Measurements from ENCODE around the gene CACNA1A. TPM values are rescaled to one million over a fixed set of nuclear protein-coding genes. Genes with fewer than 3 reads are reported as not detected.

The CACNA1A gene
- total and polyA plus RNA-seq, 2 of the 13 experiments (the other 11 are each of a cell fraction or from before 2014, with no cell fraction given), result not detected

- CTCF ChIA-PET (ENCODE audit: low intra/inter-chr PET ratio, low total read pairs), result no interaction called here
- no peak for DNase-seq (ENCODE audit: low spot score)
- TF ChIP-seq YEATS2 (CRISPR knock-in tag; IDR thresholded peaks at IDR 0.05; ENCODE audit: borderline replicate concordance) (no peak), ZNF180 (CRISPR knock-in tag; IDR thresholded peaks at IDR 0.05; ENCODE audit: borderline replicate concordance, low read depth) (no peak), HOXA5 (CRISPR knock-in tag; IDR thresholded peaks at IDR 0.05) (no peak), ZNF543 (CRISPR knock-in tag; IDR thresholded peaks at IDR 0.05) (no peak), PAX8 (CRISPR knock-in tag; IDR thresholded peaks at IDR 0.05; ENCODE audit: borderline replicate concordance) (no peak), ZNF691 (CRISPR knock-in tag; IDR thresholded peaks at IDR 0.05; ENCODE audit: borderline replicate concordance, low read depth) (no peak), ZNF768 (CRISPR knock-in tag; IDR thresholded peaks at IDR 0.05) (peak; percentile 88)
- Histone ChIP-seq H3K27ac (ENCODE audit: extremely low read length, insufficient read depth, low read length) (no peak overlapping the region), H3K9me3 (ENCODE audit: low read length) (no peaks in the 10 kb centered on the region), H3K9ac (ENCODE audit: insufficient read depth, low read depth, low read length) (no peak overlapping the region), H3K27me3 (ENCODE audit: control insufficient read depth in 1 of 2, insufficient read depth in 2 of 2, low read length in 2 of 2) (peaks cover 0 to 24% of the 10 kb centered on the region in 2 experiments; a peak in 3 of 5 replicates), H3K79me2 (ENCODE audit: insufficient read depth, low read length) (no peaks in the 10 kb centered on the region), H2AFZ (ENCODE audit: low read length) (no peak overlapping the region), H3K4me2 (ENCODE audit: low read depth, low read length) (no peak overlapping the region), H3K4me1 (ENCODE audit: insufficient read depth, low read length) (no peaks in the 10 kb centered on the region), H3K36me3 (replicated peaks in 1 of 2; ENCODE audit: control insufficient read depth in 1 of 2, insufficient read depth in 2 of 2, low read length in 2 of 2) (no peaks in the 10 kb centered on the region), H3K4me3 (replicated peaks in 1 of 3; ENCODE audit: insufficient read depth in 1 of 3, low read depth in 2 of 3, low read length in 3 of 3) (no peak overlapping the region), H4K20me1 (ENCODE audit: insufficient read depth, low read length) (no peaks in the 10 kb centered on the region)
- intact Hi-C loops (cut with micrococcal nuclease; ENCODE audit: unreplicated experiment) (no loop called here), in situ Hi-C loops (cut with HindIII; ENCODE audit: extremely low pct_ligation_motif_present, low pct_unique_long_range_greater_than_20kb) (no loop called here)
- 13% methylated on average over 8 of the region's 8 CpGs for WGBS (ENCODE audit: low lambda C conversion rate)
- no peak for FAIRE-seq
- POLR2A ChIA-PET, result no interaction called here
- no peak for ATAC-seq
- BruUV-seq (replicated peaks), result no TSS peak
Observed at GRCh38 chr19:13356185-13356584, 150.1 kb downstream of the CACNA1A start.

- in situ Hi-C loops (cut with HindIII; ENCODE audit: extremely low pct_ligation_motif_present, low pct_unique_long_range_greater_than_20kb), result no loop called here
- no peak for TF ChIP-seq ZNF589 (CRISPR knock-in tag; conservative IDR thresholded peaks at IDR 0.05)
- no peak for TF ChIP-seq ARNTL (CRISPR knock-in tag; IDR thresholded peaks at IDR 0.05)
- TF ChIP-seq ZNF891 (CRISPR knock-in tag; IDR thresholded peaks at IDR 0.05), result no peak
- TF ChIP-seq PAWR (CRISPR knock-in tag; IDR thresholded peaks at IDR 0.05; ENCODE audit: borderline replicate concordance), result no peak
- no peak for TF ChIP-seq NFIB (CRISPR knock-in tag; IDR thresholded peaks at IDR 0.05; ENCODE audit: borderline replicate concordance)
- TF ChIP-seq ZBTB3 (CRISPR knock-in tag; IDR thresholded peaks at IDR 0.05; ENCODE audit: borderline replicate concordance, low read depth), result no peak
- TF ChIP-seq JUND (CRISPR knock-in tag; IDR thresholded peaks at IDR 0.05), result no peak
- TF ChIP-seq, protein P1, sequence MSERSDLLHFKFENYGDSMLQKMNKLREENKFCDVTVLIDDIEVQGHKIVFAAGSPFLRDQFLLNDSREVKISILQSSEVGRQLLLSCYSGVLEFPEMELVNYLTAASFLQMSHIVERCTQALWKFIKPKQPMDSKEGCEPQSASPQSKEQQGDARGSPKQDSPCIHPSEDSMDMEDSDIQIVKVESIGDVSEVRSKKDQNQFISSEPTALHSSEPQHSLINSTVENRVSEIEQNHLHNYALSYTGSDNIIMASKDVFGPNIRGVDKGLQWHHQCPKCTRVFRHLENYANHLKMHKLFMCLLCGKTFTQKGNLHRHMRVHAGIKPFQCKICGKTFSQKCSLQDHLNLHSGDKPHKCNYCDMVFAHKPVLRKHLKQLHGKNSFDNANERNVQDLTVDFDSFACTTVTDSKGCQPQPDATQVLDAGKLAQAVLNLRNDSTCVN (CRISPR knock-in tag; IDR thresholded peaks at IDR 0.05; ENCODE audit: borderline replicate concordance), result no peak
- TF ChIP-seq ZSCAN20 (CRISPR knock-in tag; IDR thresholded peaks at IDR 0.05; ENCODE audit: borderline replicate concordance), result no peak
- no peak for TF ChIP-seq SRF (IDR thresholded peaks at IDR 0.05; ENCODE audit: low read depth, low read length)
- BruUV-seq (replicated peaks), result no TSS peak
Observed at GRCh38 chr19:13355356-13355755, 150.9 kb downstream of the CACNA1A start.

More at GRCh38 chr19:13355356-13355755, 150.9 kb downstream of the CACNA1A start:
- H3K27me3 ChIP-seq (ENCODE audit: control insufficient read depth in 1 of 2, insufficient read depth in 2 of 2, low read length in 2 of 2), result peaks cover 0 to 19% of the 10 kb centered on the region in 2 experiments; a peak in 2 of 5 replicates
- H4K20me1 ChIP-seq (ENCODE audit: insufficient read depth, low read length), result no peaks in the 10 kb centered on the region
- H3K79me2 ChIP-seq (ENCODE audit: insufficient read depth, low read length), result no peaks in the 10 kb centered on the region
- H3K9ac ChIP-seq (ENCODE audit: insufficient read depth, low read depth, low read length), result no peak overlapping the region
- DNase-seq (ENCODE audit: low spot score), result no peak
- H3K9me3 ChIP-seq (ENCODE audit: low read length), result 0 out of 2 replicates have a peak, but pooled peaks cover under 1% of the 10 kb centered on the region
- intact Hi-C loops (cut with micrococcal nuclease; ENCODE audit: unreplicated experiment), result no loop called here
- H2AFZ ChIP-seq (ENCODE audit: low read length), result no peak overlapping the region
- no peak overlapping the region for H3K4me2 ChIP-seq (ENCODE audit: low read depth, low read length)
- H3K4me1 ChIP-seq (ENCODE audit: insufficient read depth, low read length), result no peaks in the 10 kb centered on the region
- ATAC-seq, result no peak
- H3K36me3 ChIP-seq (replicated peaks in 1 of 2; ENCODE audit: control insufficient read depth in 1 of 2, insufficient read depth in 2 of 2, low read length in 2 of 2), result no peaks in the 10 kb centered on the region
- 17% methylated on average over 5 of the region's 5 CpGs for WGBS (ENCODE audit: low lambda C conversion rate)
- H3K27ac ChIP-seq (ENCODE audit: extremely low read length, insufficient read depth, low read length), result no peak overlapping the region
- POLR2A ChIA-PET, result no interaction called here
- FAIRE-seq, result no peak
- CTCF ChIA-PET (ENCODE audit: low intra/inter-chr PET ratio, low total read pairs), result no interaction called here
- H3K4me3 ChIP-seq (replicated peaks in 1 of 3; ENCODE audit: insufficient read depth in 1 of 3, low read depth in 2 of 3, low read length in 3 of 3), result no peak overlapping the region

All from HepG2 (cell line).